Fibroblast of lung (primary cell): Measurements from ENCODE around the gene ADGRL2. TPM values are rescaled to one million over a fixed set of nuclear protein-coding genes. Genes with fewer than 3 reads are reported as not detected.
A peak's percentile ranks its signal among the peaks of the same experiment; 100 is the strongest.

Experiments
- DNase-seq, 2 donors: peaks; one replicate each; pipeline versions ENCODE4 v3.0.0 to v3.0.0-alpha.2; 2010; ENCODE audit warnings: low read depth in 2 of 2
- H2AFZ ChIP-seq: 2 replicates; pipeline ENCODE4 v1.5.1; 2012; ENCODE audit warnings: low read length, control low read depth, inconsistent platforms
- H3K27ac ChIP-seq: 2 replicates; pipeline ENCODE4 v1.5.1; 2011; ENCODE audit warnings: low read length, control low read depth; ENCODE audit not compliant: insufficient read depth
- H3K27me3 ChIP-seq: 2 replicates; pipeline ENCODE4 v1.5.1; 2011; ENCODE audit warnings: mild to moderate bottlenecking, low read length; ENCODE audit not compliant: control insufficient read depth, insufficient read depth
- H3K36me3 ChIP-seq: 2 replicates; pipeline ENCODE4 v1.5.1; 2011; ENCODE audit warnings: low read length; ENCODE audit not compliant: control insufficient read depth, insufficient read depth
- H3K4me1 ChIP-seq: 2 replicates; pipeline ENCODE4 v1.5.1; 2011; ENCODE audit warnings: low read length; ENCODE audit not compliant: control insufficient read depth, insufficient read depth; ENCODE audit errors: extremely low read depth
- H3K4me2 ChIP-seq: 2 replicates; pipeline ENCODE4 v1.5.1; 2011; ENCODE audit warnings: low read length, control low read depth; ENCODE audit not compliant: insufficient read depth; ENCODE audit errors: extremely low read depth
- H3K4me3 ChIP-seq, 4 experiments: fragments of 200-600 bp in 1 of 4; sonication (generic) in 1 of 4; replicated peaks in 1 of 4; 2 replicates each; pipeline ENCODE4 v1.5.1; 2011 to 2016; ENCODE audit warnings: low read length in 4 of 4, low read depth in 3 of 4, mild to moderate bottlenecking in 3 of 4, control low read depth in 2 of 4, inconsistent platforms in 1 of 4, mixed read lengths in 1 of 4; ENCODE audit not compliant: insufficient read depth in 1 of 4; ENCODE audit errors: control extremely low read depth in 1 of 4
- H3K79me2 ChIP-seq: 2 replicates; pipeline ENCODE4 v1.5.1; 2012; ENCODE audit warnings: mild to moderate bottlenecking, low read length, inconsistent platforms; ENCODE audit not compliant: control insufficient read depth, insufficient read depth
- H3K9ac ChIP-seq: 2 replicates; pipeline ENCODE4 v1.5.1; 2011; ENCODE audit warnings: mild to moderate bottlenecking, low read length, control low read depth; ENCODE audit not compliant: insufficient read depth
- H3K9me3 ChIP-seq: 2 replicates; pipeline ENCODE4 v1.5.1; 2012; ENCODE audit warnings: low read depth, low read length; ENCODE audit not compliant: control insufficient read depth, insufficient read depth
- H4K20me1 ChIP-seq: 2 replicates; pipeline ENCODE4 v1.5.1; 2011; ENCODE audit warnings: low read length; ENCODE audit not compliant: control insufficient read depth, insufficient read depth; ENCODE audit errors: extremely low read depth
- CTCF ChIP-seq, 2 donors: IDR thresholded peaks in 1 of 2; conservative IDR thresholded peaks in 1 of 2; 1 replicate in 1 of 2; 2 replicates in 1 of 2; pipeline ENCODE4 v1.5.1; 2011 to 2012; ENCODE audit warnings: low read length in 2 of 2, control low read depth in 1 of 2, inconsistent platforms in 1 of 2, low read depth in 1 of 2, mild to moderate bottlenecking in 1 of 2
- EZH2 ChIP-seq: IDR thresholded peaks from 2 replicates; pipeline ENCODE4 v1.5.1; 2012; ENCODE audit warnings: low read length, control low read depth, mild to moderate bottlenecking; ENCODE audit errors: missing control alignments
- polyA plus RNA-seq, 2 donors: library from polyadenylated mRNA; depleted of rRNA in 1 of 2; stranded (reverse) in 1 of 2; unstranded in 1 of 2; fragments of >200 nt; gene quantifications; 2 replicates each; pipeline ENCODE4 v1.2.1, GENCODE V29; 2011 to 2012; ENCODE audit warnings: missing spikeins in 1 of 2
- total RNA-seq: library from RNA; depleted of rRNA; stranded (reverse); fragments of >200 nt; gene quantifications from 2 replicates; pipeline ENCODE4 v1.2.1, GENCODE V29; 2014

The ADGRL2 gene
- total and polyA plus RNA-seq, 2 donors (not counting 1 experiment from before 2014, with no cell fraction given), result 74.1 to 196 TPM

- H3K27me3 ChIP-seq, result no peaks in the 10 kb centered on the region
- TF ChIP-seq CTCF (conservative IDR thresholded peaks at IDR 0.05 in 1 of 2, IDR thresholded peaks at IDR 0.05 in 1 of 2; ENCODE audit: low read depth in 1 of 2, low read length in 2 of 2), result peak in 1 of 2 donors; percentile 12
- no peak for TF ChIP-seq EZH2
- H3K9me3 ChIP-seq, result no peaks in the 10 kb centered on the region
- H4K20me1 ChIP-seq, result no peaks in the 10 kb centered on the region
- no peak overlapping the region for H3K4me2 ChIP-seq
- no peaks in the 10 kb centered on the region for H3K36me3 ChIP-seq
- no peaks in the 10 kb centered on the region for H3K4me1 ChIP-seq
- no peak for DNase-seq
- H3K9ac ChIP-seq, result no peak overlapping the region
- H3K79me2 ChIP-seq, result no peaks in the 10 kb centered on the region
- no peak overlapping the region for H2AFZ ChIP-seq
- no peak overlapping the region for H3K4me3 ChIP-seq
- H3K27ac ChIP-seq, result no peak overlapping the region
Observed at GRCh38 chr1:81781749-81782148, 19.0 kb upstream of the ADGRL2 start.

- H3K36me3 ChIP-seq, result no peaks in the 10 kb centered on the region
- H3K4me2 ChIP-seq, result no peak overlapping the region
- no peak for DNase-seq
- no peaks in the 10 kb centered on the region for H3K27me3 ChIP-seq
- no peak overlapping the region for H3K27ac ChIP-seq
- H3K79me2 ChIP-seq, result no peaks in the 10 kb centered on the region
- no peak overlapping the region for H3K9ac ChIP-seq
- no peak overlapping the region for H2AFZ ChIP-seq
- H3K4me1 ChIP-seq, result no peaks in the 10 kb centered on the region
- no peak for TF ChIP-seq EZH2
- no peak for TF ChIP-seq CTCF (conservative IDR thresholded peaks at IDR 0.05 in 1 of 2, IDR thresholded peaks at IDR 0.05 in 1 of 2; ENCODE audit: low read depth in 1 of 2, low read length in 2 of 2)
- no peaks in the 10 kb centered on the region for H4K20me1 ChIP-seq
- no peak overlapping the region for H3K4me3 ChIP-seq
- H3K9me3 ChIP-seq, result no peaks in the 10 kb centered on the region
Observed at GRCh38 chr1:81792184-81792583, 8.6 kb upstream of the ADGRL2 start.

GRCh38 chr1:81797701-81798100 is 3.0 kb upstream of the ADGRL2 start:
- no peaks in the 10 kb centered on the region for H3K9me3 ChIP-seq
- no peak for TF ChIP-seq EZH2
- TF ChIP-seq CTCF (conservative IDR thresholded peaks at IDR 0.05 in 1 of 2, IDR thresholded peaks at IDR 0.05 in 1 of 2; ENCODE audit: low read depth in 1 of 2, low read length in 2 of 2), result no peak
- H3K4me1 ChIP-seq, result no peaks in the 10 kb centered on the region
- H3K79me2 ChIP-seq, result peaks cover 14% of the 10 kb centered on the region
- no peaks in the 10 kb centered on the region for H4K20me1 ChIP-seq
- H3K36me3 ChIP-seq, result no peaks in the 10 kb centered on the region
- no peak overlapping the region for H3K4me2 ChIP-seq
- no peak overlapping the region for H3K4me3 ChIP-seq
- no peaks in the 10 kb centered on the region for H3K27me3 ChIP-seq
- no peak overlapping the region for H3K27ac ChIP-seq
- no peak overlapping the region for H3K9ac ChIP-seq
- no peak overlapping the region for H2AFZ ChIP-seq
- no peak for DNase-seq
